Trophoblast cell (in vitro differentiated cells and primary cell): ENCODE data around the gene ESPL1.

Experiments
- DNase-seq, 2 donors: peaks; one replicate each; pipeline ENCODE4 v3.0.0-alpha.2; 2016
- H2AFZ ChIP-seq: 2 replicates; pipeline ENCODE4 v1.6.1; 2013; ENCODE audit warnings: low read length, moderate library complexity, mild to moderate bottlenecking; ENCODE audit not compliant: insufficient read depth, poor library complexity
- H2AK5ac ChIP-seq: 2 replicates; pipeline ENCODE4 v1.6.1; 2013; ENCODE audit warnings: mild to moderate bottlenecking, low read length
- H2BK120ac ChIP-seq: 2 replicates; pipeline ENCODE4 v1.6.1; 2013; ENCODE audit warnings: low read length, mild to moderate bottlenecking, moderate library complexity; ENCODE audit not compliant: insufficient read depth, poor library complexity
- H2BK12ac ChIP-seq: 2 replicates; pipeline ENCODE4 v1.6.1; 2013; ENCODE audit warnings: mild to moderate bottlenecking, low read length, moderate library complexity
- H2BK5ac ChIP-seq: 2 replicates; pipeline ENCODE4 v1.6.1; 2013; ENCODE audit warnings: low read length, low read depth, moderate library complexity, mild to moderate bottlenecking; ENCODE audit not compliant: poor library complexity
- H3K14ac ChIP-seq: 2 replicates; pipeline ENCODE4 v1.6.1; 2013; ENCODE audit warnings: mild to moderate bottlenecking, low read length
- H3K18ac ChIP-seq: 2 replicates; pipeline ENCODE4 v1.6.1; 2013; ENCODE audit warnings: mild to moderate bottlenecking, low read length
- H3K23ac ChIP-seq: 2 replicates; pipeline ENCODE4 v1.6.1; 2013; ENCODE audit warnings: low read length
- H3K27ac ChIP-seq: 2 replicates; pipeline ENCODE4 v1.5.1; 2013; ENCODE audit warnings: low read depth, mild to moderate bottlenecking, inconsistent platforms, low read length, moderate library complexity
- H3K27me3 ChIP-seq: 2 replicates; pipeline ENCODE4 v1.6.1; 2013; ENCODE audit warnings: inconsistent platforms, mild to moderate bottlenecking, low read length, moderate library complexity; ENCODE audit not compliant: insufficient read depth
- H3K36me3 ChIP-seq, 2 experiments: 1 replicate in 1 of 2; 2 replicates in 1 of 2; pipeline ENCODE4 v1.6.1; 2013; ENCODE audit warnings: low read length in 2 of 2, mild to moderate bottlenecking in 2 of 2, moderate library complexity in 1 of 2; ENCODE audit not compliant: insufficient read depth in 2 of 2, control insufficient read depth in 1 of 2
- H3K4ac ChIP-seq: 2 replicates; pipeline ENCODE4 v1.6.1; 2013; ENCODE audit warnings: low read depth, mild to moderate bottlenecking, low read length, moderate library complexity
- H3K4me1 ChIP-seq, 2 experiments: 1 replicate in 1 of 2; 2 replicates in 1 of 2; pipeline ENCODE4 v1.6.1; 2013; ENCODE audit warnings: low read length in 2 of 2, mild to moderate bottlenecking in 2 of 2, moderate library complexity in 1 of 2; ENCODE audit not compliant: insufficient read depth in 2 of 2, control insufficient read depth in 1 of 2
- H3K4me2 ChIP-seq: 2 replicates; pipeline ENCODE4 v1.6.1; 2013; ENCODE audit warnings: inconsistent platforms, mild to moderate bottlenecking, low read length, moderate library complexity
- H3K4me3 ChIP-seq: 2 replicates; pipeline ENCODE4 v1.5.1; 2013; ENCODE audit warnings: mild to moderate bottlenecking, low read depth, low read length, inconsistent platforms
- H3K79me1 ChIP-seq: one replicate; pipeline ENCODE4 v1.6.1; 2013; ENCODE audit warnings: low read length
- H3K79me2 ChIP-seq: 2 replicates; pipeline ENCODE4 v1.6.1; 2013; ENCODE audit warnings: low read length, mild to moderate bottlenecking; ENCODE audit not compliant: control insufficient read depth, insufficient read depth, poor library complexity
- H3K9ac ChIP-seq: 2 replicates; pipeline ENCODE4 v1.6.1; 2013; ENCODE audit warnings: mild to moderate bottlenecking, low read length
- H3K9me3 ChIP-seq: 2 replicates; pipeline ENCODE4 v1.6.1; 2013; ENCODE audit warnings: low read depth, mild to moderate bottlenecking, control low read depth, inconsistent platforms, low read length; ENCODE audit not compliant: insufficient read depth
- H4K12ac ChIP-seq: 2 replicates; pipeline ENCODE4 v1.6.1; 2013; ENCODE audit warnings: low read depth, mild to moderate bottlenecking, low read length, moderate library complexity
- H4K8ac ChIP-seq: 2 replicates; pipeline ENCODE4 v1.6.1; 2013; ENCODE audit warnings: low read depth, mild to moderate bottlenecking, low read length, moderate library complexity
- H4K91ac ChIP-seq: one replicate; pipeline ENCODE4 v1.6.1; 2013; ENCODE audit warnings: low read depth, mild to moderate bottlenecking, low read length, moderate library complexity
- WGBS: extraction: QIAGEN DNeasy Blood & Tissue Kit; methylation state at CpG from one replicate; pipeline ENCODE4 v1.1.7; 2013; ENCODE audit warnings: missing lambda C conversion rate; ENCODE audit not compliant: insufficient read length, insufficient coverage; ENCODE audit errors: extremely low coverage; 5-methylcytosine and 5-hydroxymethylcytosine counted together

ESPL1 gene

DNA sequence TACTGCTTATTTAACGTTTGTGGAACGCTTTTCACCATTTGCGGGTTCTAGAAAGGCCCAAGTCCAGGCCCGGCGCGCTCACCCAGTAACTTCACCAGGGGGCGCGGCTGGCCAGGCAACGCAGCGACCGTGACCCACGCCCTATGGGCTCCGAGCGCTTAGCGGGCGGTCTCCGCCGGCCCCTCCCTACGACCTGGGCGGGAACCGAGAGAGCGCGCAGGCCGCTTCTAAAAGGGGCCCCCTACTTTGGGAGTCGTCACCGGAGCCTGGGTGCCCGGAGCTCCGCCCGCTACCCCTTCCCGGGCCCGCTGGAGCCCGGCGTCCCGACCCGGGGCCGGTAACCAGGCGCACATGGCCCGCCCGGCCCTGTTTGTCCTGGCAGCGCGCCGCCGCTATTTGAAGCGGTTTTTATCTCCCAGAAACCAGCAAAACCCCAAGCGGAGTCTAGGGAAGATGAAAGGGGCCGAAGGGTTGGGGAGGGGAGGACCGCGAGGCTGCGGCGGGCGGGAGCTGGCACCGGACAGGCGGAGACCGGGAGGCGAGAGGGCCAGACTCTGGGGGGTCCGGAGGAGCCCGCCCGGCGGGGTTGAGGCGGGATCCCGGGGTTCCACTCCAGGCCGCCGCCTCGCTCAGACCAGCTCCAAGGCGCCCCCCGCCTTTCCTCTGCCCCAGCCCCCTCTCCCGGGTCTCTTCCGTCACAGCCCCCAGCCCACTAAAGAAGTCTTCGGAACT, 56.8 kb downstream of the ESPL1 start:
- no CpG with 5 or more reads among the region's 69 CpGs for WGBS
- H3K23ac ChIP-seq: no peak overlapping the region
- peak; percentile 85 to 90 for DNase-seq

DNA sequence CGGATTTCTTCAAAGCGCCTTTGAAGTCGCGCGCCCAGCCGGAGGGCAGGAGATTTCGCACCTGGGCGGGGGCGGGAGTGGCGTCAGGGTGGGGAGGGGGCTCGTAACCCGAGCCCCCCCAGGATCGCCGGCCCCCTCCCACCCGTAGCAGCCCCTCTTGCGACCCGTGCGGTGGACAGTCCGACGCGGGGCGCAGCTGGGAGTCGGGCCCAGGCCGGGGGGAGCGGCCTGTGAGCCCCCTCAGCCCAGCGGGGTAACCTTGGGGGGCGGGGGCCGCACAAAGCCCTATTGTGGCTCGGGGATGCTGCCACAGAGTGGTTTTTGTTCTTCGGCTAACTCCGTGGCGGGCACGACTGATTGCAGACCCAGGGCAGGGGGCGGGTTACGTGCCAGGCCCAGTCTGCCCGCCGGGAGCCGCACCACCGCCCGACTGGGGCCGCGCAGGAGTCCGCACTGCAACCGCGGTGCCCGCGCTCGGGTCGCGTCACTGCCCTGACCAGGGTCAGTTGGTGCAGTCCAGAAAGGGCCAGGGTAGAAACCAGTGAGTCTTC, 57.5 kb downstream of the ESPL1 start:
- WGBS: no CpG with 5 or more reads among the region's 50 CpGs

More for the DNA sequence above, 56.8 kb downstream of the ESPL1 start:
- Histone ChIP-seq H2AFZ (peak overlapping the region; percentile 77), H3K4me3 (peak overlapping the region; percentile 66), H2AK5ac (no peak overlapping the region), H3K4me2 (peak overlapping the region; percentile 96), H3K27me3 (peaks cover 19% of the 10 kb centered on the region), H3K4ac (no peak overlapping the region), H3K9me3 (peaks cover 2% of the 10 kb centered on the region), H3K14ac (peak overlapping the region; percentile 11), H3K79me1 (peaks cover 9% of the 10 kb centered on the region), H4K8ac (peak overlapping the region; percentile 82), H4K91ac (peak overlapping the region; percentile 75), H3K9ac (peak overlapping the region; percentile 67), H4K12ac (no peak overlapping the region), H3K36me3 (no peaks in the 10 kb centered on the region), H3K18ac (no peak overlapping the region), H3K4me1 (peaks cover 3 to 17% of the 10 kb centered on the region in 2 experiments), H3K79me2 (peaks cover 2% of the 10 kb centered on the region), H2BK5ac (no peak overlapping the region), H3K27ac (no peak overlapping the region), H2BK12ac (no peak overlapping the region), H2BK120ac (peak overlapping the region; percentile 15)

DNA sequence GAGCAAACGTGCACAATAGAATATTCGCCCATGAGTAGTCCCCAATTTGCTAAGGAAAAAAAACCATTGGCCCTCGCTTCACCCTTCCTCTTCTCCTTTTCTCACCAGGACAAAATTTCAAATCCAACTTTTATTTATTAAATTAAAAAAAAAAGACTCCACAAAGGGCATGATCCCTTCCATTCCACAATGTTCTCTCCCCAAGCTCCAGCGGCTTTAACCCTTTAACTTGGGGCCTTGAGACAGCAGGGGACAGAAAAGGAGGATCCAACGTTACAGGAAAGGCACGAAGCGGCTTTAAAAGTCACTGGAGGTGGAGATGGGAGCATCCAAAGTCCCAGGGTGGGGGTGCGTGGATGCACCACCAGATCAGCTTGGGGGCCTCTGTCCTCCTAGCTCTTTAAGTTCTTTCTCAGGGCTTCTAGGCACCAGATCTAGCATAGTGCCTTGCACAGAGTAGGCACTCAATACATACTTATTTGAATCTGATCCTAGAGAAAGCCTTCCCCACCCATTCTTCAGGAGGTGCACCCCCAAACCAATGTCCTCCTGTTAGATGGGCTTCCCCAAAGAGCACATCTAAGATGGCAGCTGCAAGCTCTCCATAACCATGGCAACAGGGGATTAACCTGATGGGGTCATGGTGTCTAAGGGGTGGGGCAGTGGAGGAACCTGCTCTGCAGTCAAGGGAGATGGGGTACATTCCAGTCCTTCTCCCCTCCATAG, 58.5 kb downstream of the ESPL1 start:
- H3K79me1 ChIP-seq: peaks cover 7% of the 10 kb centered on the region
- H3K9ac ChIP-seq: no peak overlapping the region
- no peak overlapping the region for H3K23ac ChIP-seq
- no peak overlapping the region for H3K4me2 ChIP-seq
- no peaks in the 10 kb centered on the region for H3K36me3 ChIP-seq
- H3K9me3 ChIP-seq: peaks cover 2% of the 10 kb centered on the region
- H3K27ac ChIP-seq: no peak overlapping the region
- no peaks in the 10 kb centered on the region for H3K79me2 ChIP-seq
- no peak overlapping the region for H2BK120ac ChIP-seq
- H2AK5ac ChIP-seq: no peak overlapping the region
- no peak overlapping the region for H2BK12ac ChIP-seq
- H3K4me1 ChIP-seq: peaks cover 3 to 13% of the 10 kb centered on the region in 2 experiments
- peaks cover 19% of the 10 kb centered on the region for H3K27me3 ChIP-seq
- H3K4me3 ChIP-seq: no peak overlapping the region
- no peak overlapping the region for H3K18ac ChIP-seq
- H3K4ac ChIP-seq: no peak overlapping the region
- no peak overlapping the region for H3K14ac ChIP-seq
- no peak for DNase-seq
- 100% methylated on average over 1 of the region's 8 CpGs for WGBS
- H4K12ac ChIP-seq: no peak overlapping the region
- H4K8ac ChIP-seq: no peak overlapping the region
- H2AFZ ChIP-seq: no peak overlapping the region
- H2BK5ac ChIP-seq: no peak overlapping the region
- H4K91ac ChIP-seq: no peak overlapping the region

More for the DNA sequence above, 57.5 kb downstream of the ESPL1 start:
- Histone ChIP-seq H3K4me2 (peak overlapping the region; percentile 96), H2BK120ac (no peak overlapping the region), H4K8ac (peak overlapping the region; percentile 71), H3K14ac (no peak overlapping the region), H3K79me2 (peaks cover 2% of the 10 kb centered on the region), H4K12ac (peak overlapping the region; percentile 41), H3K23ac (no peak overlapping the region), H2BK5ac (no peak overlapping the region), H3K79me1 (peaks cover 9% of the 10 kb centered on the region), H2AFZ (peak overlapping the region; percentile 77), H3K4ac (no peak overlapping the region), H2BK12ac (no peak overlapping the region), H2AK5ac (no peak overlapping the region), H3K9ac (no peak overlapping the region), H4K91ac (peak overlapping the region; percentile 75), H3K4me3 (peak overlapping the region; percentile 57), H3K18ac (no peak overlapping the region), H3K36me3 (no peaks in the 10 kb centered on the region), H3K9me3 (peaks cover 2% of the 10 kb centered on the region), H3K27ac (no peak overlapping the region), H3K27me3 (peaks cover 19% of the 10 kb centered on the region), H3K4me1 (peaks cover 3 to 14% of the 10 kb centered on the region in 2 experiments)
- peak in 1 of 2 donors; percentile 37 for DNase-seq

DNA sequence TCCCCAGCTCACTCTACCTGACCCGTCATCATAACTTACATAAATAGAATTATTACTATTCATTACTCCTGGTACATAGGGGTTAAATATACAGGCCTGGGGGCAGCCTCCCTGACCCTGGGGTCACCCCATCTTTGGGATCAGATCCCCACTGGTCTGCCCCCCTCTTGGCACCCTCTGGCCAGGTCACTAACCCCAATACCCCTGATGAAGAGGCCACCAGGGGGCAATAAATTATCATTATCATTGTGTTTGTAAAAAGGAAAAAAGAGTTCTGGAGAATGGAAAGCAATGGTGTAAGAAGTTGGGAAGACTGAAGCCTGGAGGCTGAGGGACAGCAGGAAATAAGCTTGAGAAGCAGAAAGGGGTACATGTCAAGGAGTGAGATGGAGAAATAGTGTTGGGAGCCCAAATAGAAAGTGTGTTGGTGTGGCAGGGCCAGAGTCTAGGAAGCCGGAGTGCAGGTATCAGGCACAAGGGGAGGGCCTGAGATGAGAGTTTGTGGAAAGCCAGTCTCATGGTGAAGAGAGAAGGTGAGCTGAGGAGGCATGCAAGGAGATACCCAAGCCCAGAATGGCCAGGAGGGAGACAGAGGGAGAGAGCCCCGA, 59.4 kb downstream of the ESPL1 start:
- H4K8ac ChIP-seq: no peak overlapping the region
- peaks cover 19% of the 10 kb centered on the region for H3K27me3 ChIP-seq
- WGBS: no CpG with 5 or more reads among the region's 3 CpGs
- no peaks in the 10 kb centered on the region for H3K36me3 ChIP-seq
- H3K23ac ChIP-seq: no peak overlapping the region
- peaks cover 4% of the 10 kb centered on the region for H3K79me1 ChIP-seq
- no peak overlapping the region for H2AK5ac ChIP-seq
- no peak overlapping the region for H2AFZ ChIP-seq
- no peak overlapping the region for H3K9ac ChIP-seq
- H2BK5ac ChIP-seq: no peak overlapping the region
- no peak overlapping the region for H3K14ac ChIP-seq
- H3K4me1 ChIP-seq: peaks cover 0 to 10% of the 10 kb centered on the region in 2 experiments
- H2BK12ac ChIP-seq: no peak overlapping the region
- peaks cover 2% of the 10 kb centered on the region for H3K9me3 ChIP-seq
- no peak overlapping the region for H4K12ac ChIP-seq
- H3K4ac ChIP-seq: no peak overlapping the region
- no peak overlapping the region for H3K4me2 ChIP-seq
- no peaks in the 10 kb centered on the region for H3K79me2 ChIP-seq
- no peak overlapping the region for H3K4me3 ChIP-seq
- H4K91ac ChIP-seq: no peak overlapping the region
- H2BK120ac ChIP-seq: no peak overlapping the region
- H3K18ac ChIP-seq: no peak overlapping the region
- peak in 1 of 2 donors; percentile 49 for DNase-seq
- H3K27ac ChIP-seq: no peak overlapping the region
